GM19455 (cell line): ENCODE data around the gene PKHD1.
A peak's percentile ranks its signal among the peaks of the same experiment; 100 is the strongest.
"Not testable (repeated sequence)": the region's sequence is repeated elsewhere in the genome, so short reads cannot be mapped to it uniquely, and the experiment has no call there.

Experiments used
- ATAC-seq: cut with Tn5 transposase; IDR thresholded peaks from one replicate; pipeline ENCODE4 v1.9.1; 2021; ENCODE audit not compliant: unreplicated experiment

Gene PKHD1

GRCh38 chr6:52000064-52000463 lies 87.3 kb downstream of the PKHD1 start:
- no peak for ATAC-seq

GRCh38 chr6:51996296-51996947 lies 91.0 kb downstream of the PKHD1 start:
- peak; percentile 92 for ATAC-seq

DNA sequence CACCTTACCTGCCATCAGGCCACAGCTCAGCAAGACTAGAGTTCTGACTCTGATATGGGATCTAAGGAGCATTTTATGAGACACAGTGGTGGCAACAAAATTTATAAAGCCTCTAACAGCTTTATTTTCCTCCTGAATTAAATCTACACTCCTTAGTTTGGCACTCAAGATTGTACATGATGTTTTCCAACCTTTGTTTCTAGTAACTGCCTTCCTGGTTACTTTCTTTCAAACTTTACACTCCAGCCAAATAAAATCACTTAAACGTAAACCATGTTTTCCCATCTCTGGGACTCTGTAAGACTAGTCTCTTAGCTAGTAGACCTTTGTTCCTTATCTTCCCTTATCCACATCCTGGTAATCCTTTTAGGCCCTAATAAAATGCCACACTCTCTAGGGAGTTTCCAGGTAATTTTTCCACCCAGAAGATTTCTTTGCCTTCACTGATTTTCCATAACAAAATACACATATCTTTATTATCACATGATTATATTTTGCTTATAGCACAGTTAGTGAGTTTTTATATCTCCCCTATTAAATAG lies 92.1 kb downstream of the PKHD1 start:
- ATAC-seq: no peak

DNA sequence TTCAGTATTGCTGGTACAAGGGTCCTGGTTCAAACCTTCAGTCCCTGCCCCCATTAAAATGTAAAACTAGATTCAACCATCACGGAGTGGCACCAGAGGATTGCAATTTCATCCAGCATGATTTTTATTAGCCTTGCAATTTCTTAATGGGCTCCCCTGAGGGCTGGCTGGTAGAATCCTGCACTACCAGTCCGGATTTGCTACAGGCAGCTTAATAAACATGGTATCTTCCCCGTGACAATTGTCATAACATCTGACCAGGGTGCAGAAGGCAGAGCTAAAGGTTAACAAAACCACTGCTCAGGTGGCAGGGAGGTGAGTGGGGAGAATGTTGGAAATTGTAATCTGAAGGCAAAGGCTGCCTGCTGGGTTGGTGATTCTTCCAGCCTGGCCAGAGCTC lies 94.5 kb downstream of the PKHD1 start:
- ATAC-seq: no peak

DNA sequence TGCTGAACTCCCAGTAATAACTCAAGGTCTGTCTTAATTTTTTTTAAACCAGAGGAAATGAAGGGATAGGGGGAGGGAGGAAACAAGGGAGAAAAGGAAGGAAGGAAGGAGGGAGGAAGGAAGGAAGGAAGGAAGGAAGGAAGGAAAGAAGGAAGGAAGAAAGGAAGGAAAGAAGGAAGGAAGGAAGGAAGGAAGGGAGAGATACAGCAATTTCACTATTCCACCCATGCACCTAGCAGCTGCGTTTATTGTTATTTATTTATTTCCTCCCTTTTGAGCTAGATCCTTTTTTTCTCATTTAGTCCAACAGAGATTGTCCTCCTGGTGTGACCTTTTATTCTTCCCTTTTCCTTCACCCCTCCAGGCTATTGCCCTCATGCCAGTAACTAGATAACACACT lies 97.6 kb downstream of the PKHD1 start:
- no peak for ATAC-seq

- no peak for ATAC-seq
Measured at GRCh38 chr6:51986864-51987263, 100.5 kb downstream of the PKHD1 start.

DNA sequence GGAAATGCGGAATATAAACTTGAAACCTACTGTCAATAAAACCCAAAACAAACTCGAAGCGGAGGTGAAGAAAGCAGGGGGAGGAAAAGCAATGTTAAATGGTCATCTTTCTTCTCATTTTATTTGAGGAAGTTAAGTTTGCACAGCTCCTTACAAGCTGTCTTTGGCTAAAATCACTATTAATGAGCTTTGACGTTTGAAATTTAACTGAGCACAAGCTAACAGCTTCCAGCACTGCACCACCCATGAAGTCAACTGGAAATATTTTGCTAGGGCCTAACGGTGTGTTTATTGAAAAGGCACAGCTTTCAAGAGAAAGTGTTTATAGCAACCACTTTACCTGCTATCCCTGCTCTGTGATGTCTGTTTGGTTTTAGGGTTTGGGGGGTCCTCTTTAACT lies 103.8 kb downstream of the PKHD1 start:
- no peak for ATAC-seq

DNA sequence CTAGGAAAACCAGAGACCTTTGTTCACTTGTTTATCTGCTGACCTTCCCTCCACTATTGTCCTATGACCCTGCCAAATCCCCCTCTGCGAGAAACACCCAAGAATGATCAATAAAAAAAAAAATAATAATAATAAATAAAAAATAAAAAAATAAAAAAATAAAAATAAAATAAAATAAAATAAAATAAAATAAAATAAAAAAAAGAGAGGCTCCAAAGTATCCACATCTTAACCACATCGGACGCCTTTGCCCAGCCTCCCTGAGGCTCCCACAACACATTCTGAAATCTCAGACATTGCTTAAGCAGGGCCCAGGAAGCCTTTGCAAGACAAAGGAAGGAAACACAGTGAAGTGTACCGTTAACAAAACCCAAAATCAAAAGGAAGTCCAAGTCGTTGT lies 104.7 kb downstream of the PKHD1 start:
- ATAC-seq: not testable (repeated sequence)

DNA sequence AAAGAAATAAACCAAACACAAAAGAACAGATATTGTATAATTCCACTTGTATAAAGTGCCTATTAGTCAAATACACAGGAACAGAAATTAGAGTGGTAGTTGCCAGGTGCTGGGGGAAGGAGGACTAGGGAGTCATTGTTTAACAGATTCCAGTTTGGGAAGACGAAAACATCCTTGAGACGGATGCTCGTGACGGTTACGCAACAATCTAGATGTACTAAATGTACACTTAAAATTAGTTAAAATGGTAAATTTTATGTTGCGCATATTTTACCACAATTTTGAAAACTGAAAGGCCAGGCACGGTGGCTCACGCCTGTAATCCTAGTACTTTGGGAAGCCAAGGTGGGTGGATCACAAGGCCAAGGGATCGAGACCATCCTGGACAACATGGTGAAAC lies 111.0 kb downstream of the PKHD1 start:
- no peak for ATAC-seq

DNA sequence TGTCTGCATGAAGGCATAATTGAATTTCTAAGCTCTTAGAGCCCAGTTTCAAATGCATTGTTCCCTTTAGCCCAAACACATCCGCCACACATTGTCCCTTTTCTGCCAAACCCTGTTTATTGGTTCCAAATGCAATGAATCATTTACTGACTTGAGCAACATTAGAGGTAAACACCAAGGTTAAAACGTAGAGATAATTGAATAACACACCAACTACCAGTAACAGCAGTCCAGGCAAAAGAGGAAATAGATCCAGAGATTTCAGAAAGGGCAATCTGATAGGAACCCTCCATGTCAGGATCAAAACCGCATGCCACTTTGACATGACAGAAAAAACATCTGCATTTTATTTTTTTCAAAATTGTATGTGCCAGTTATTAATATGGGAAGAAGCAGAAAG lies 114.8 kb downstream of the PKHD1 start:
- ATAC-seq: no peak

DNA sequence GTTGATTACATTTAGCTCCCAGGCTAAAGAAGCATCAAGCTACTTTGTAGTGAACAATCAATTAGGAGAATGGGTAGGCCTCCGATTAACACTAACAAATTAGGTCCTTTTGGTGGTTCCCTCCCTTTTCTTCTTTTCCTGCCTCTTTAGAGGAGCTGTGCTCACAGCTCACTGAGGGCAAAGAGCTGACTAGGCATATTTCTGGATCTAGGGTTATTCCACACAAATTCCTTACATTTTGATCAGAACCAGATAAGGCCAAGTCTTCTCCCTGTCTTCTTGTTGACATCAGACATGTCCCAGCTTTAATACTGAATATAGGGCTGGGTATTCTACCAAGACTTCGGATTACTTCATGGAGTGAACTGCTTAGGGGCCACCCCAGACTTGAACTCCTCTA lies 119.1 kb downstream of the PKHD1 start:
- no peak for ATAC-seq

DNA sequence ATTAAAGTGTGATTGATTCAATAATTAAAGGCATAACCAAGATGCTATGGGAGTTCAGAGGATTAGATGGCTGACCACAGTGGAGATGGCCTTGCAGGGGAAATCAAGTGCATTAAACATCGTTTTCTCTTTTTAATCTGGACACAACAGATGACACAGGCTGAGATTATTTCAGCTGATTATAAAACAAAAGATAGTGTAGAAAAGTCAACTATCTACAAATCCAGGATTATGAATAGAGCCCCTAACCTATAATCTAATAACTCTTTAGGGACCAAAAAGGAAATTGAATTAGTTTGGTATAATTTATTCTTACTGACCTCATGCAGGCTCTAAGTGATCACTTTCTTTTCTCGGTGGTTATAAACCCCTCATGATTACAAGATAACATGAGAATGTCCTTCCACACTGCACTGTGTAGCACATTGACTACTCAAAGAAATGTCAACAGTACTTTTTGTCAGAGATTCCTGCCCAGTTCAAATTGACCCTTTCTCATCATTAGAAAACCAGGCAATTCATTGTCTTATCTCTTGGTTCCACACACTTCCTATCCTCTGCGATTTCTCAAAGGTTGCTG lies 122.1 kb downstream of the PKHD1 start:
- ATAC-seq: no peak

DNA sequence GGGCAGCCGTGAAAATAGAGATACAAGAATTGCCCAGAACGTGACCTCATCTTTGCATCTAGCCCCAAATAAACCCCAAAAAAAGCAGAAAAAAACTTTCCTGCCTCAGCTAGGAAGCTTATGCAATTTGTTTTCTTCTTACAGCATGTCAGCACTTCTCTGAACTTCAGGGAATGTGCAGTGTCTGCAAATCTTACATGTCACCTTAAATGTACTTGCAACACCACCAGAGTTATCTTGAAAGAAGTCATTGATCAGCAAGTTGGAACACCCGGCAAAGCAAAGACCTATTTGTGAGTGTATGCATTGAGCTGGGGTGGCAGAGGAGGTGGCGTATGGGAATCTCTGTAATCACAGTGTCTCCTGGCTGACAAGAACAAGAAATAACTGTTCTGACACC lies 123.4 kb downstream of the PKHD1 start:
- no peak for ATAC-seq

- ATAC-seq: no peak
Measured at GRCh38 chr6:51962354-51962753, 125.1 kb downstream of the PKHD1 start.

- ATAC-seq: no peak
Measured at GRCh38 chr6:51960419-51960818, 127.0 kb downstream of the PKHD1 start.

DNA sequence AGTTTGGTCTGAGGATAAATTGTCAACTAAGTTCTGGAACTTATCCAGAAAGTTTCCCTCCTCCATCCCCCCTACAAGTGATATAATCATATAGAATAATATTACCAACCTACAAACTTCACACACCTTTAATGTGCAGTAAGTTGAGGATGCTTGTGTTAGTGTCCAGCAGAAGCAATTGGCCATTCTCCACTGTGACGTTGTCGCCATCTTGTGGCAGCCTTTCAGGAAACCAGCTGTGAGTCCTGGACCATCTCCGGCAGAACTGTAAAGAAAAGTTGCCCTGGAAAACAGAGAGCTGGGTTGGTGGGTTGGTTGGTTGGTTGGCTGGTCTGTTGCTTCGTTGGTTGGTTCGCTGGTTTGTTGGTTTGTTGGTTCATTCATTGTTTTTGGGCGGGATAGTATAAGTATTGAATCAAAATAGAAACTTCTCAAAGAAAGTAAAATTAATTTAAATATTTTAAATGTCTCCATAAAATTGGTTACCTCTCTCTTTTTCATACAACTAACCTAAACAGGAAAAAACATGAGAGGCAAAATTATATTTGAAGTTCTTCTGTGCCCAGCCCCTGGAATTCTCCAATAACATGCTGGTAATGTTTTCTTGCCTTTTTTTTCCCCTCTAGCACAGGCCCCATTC lies 127.5 kb downstream of the PKHD1 start:
- ATAC-seq: peak; percentile 85

DNA sequence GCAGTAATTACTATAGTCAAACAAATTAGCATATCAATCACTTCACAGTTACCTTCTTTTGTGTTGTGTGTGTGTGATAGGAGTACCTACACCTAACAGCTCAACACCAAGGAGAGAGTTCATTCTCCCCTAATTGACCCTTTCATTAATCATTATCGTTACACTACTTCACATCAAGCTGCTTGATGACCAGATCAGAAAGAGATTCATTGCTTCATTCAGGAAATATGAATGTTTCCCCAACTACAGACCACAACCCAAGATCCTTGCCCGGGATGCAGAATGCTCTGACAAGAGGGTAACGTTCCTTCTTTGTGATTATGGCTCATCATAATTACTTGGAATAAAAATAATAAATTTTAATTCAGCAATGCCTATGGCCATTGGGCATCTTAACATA lies 132.7 kb downstream of the PKHD1 start:
- no peak for ATAC-seq

- no peak for ATAC-seq
Measured at GRCh38 chr6:51953246-51953645, 134.2 kb downstream of the PKHD1 start.

DNA sequence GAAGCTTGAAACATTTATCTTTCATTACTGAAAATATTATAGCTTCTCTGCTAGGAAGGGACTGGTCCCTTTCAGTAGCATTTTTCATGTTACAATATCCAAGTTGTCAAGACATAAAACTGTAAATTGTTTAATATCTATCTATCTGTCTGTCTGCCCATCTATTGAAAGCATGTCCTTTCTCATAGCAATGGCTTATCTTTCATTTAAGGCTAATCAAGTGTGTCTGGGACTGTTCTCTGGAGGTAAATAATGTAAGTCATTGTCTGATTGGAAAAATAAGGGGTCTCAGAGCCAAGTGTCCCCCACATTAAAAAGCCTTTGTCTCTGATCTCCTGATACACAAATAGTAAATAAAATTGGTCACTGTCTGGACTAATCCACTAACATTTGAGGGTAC lies 135.5 kb downstream of the PKHD1 start:
- no peak for ATAC-seq

DNA sequence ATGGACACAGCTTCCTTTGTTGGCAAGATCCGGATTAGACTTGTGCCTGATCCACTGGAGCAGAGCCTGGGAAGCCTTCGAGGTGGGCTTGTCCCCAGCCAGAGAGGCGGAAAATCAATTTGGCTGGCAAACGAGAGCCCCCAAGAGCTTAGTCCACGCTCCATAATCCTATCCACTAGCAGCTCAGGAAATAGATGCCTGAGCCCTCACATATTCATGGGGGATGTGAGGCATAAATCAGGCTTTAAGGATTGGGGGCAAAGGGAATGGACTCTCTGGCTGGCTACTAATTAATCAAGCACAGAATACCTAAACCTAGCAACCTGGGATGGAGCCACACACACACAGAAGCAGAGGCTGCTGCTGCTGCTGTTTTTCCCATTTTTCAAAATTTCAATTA lies 137.9 kb downstream of the PKHD1 start:
- ATAC-seq: no peak

- ATAC-seq: not testable (repeated sequence)
Measured at GRCh38 chr6:51939695-51940094, 147.7 kb downstream of the PKHD1 start.

GRCh38 chr6:51936531-51937290 lies 150.7 kb downstream of the PKHD1 start:
- ATAC-seq: no peak
